Mucosa of descending colon (tissue), 3 donors: ENCODE measurements around the gene C11orf98. TPM values are rescaled to one million over a fixed set of nuclear protein-coding genes. Genes with fewer than 3 reads are reported as not detected.

ENCODE experiments used
- ATAC-seq: fragments of 200-7000 bp; cut with Tn5 transposase; one replicate; pipeline ENCODE4 v1.9.1; 2020; ENCODE audit warnings: mild to moderate bottlenecking, moderate library complexity
- DNase-seq, 3 donors: peaks; one replicate each; pipeline ENCODE4 v3.0.0-alpha.2; 2020
- H3K36me3 ChIP-seq: fragments of 200-600 bp; one replicate; pipeline ENCODE4 v1.8.0; 2021; ENCODE audit warnings: low read depth, mild to moderate bottlenecking
- H3K4me1 ChIP-seq: fragments of 200-600 bp; one replicate; pipeline ENCODE4 v1.8.0; 2021; ENCODE audit warnings: low read depth, mild to moderate bottlenecking
- H3K4me3 ChIP-seq: fragments of 200-600 bp; one replicate; pipeline ENCODE4 v1.8.0; 2021; ENCODE audit warnings: mild to moderate bottlenecking
- H3K9me3 ChIP-seq: fragments of 200-600 bp; one replicate; pipeline ENCODE4 v1.8.0; 2021; ENCODE audit warnings: mild to moderate bottlenecking
- intact Hi-C, 2 donors: fragments of 100-400 bp; cut with DNase I in 1 of 2; cut with micrococcal nuclease in 1 of 2; formaldehyde crosslinking; loops; one replicate each; pipeline versions ENCODE4 v1.11.0 to v1.11.1; 2022; cut with DNase I, micrococcal nuclease
- total RNA-seq, 3 donors: library from RNA; stranded (reverse); fragmentation: NEBNext Ultra II Directional in 2 of 3; extraction: Animal tissue kit (Norgen Biotek cat#: 25700) in 2 of 3; gene quantifications; one replicate each; pipeline versions ENCODE4 v1.2.1 to v1.2.4, GENCODE V29; 2021 to 2023
- TF ChIP-seq, protein P1 (sequence below): fragments of 200-600 bp; IDR thresholded peaks from one replicate; pipeline ENCODE4 v1.8.0; 2022; ENCODE audit warnings: antibody characterized with exemption, mild to moderate bottlenecking
- donor health status: DM: no; HTN: no; CAD: no; lungs with moderate emphysema.
- donor health status: DM: no; HTN: no; CAD: no.
- donor health status: DM: no; HTN: yes; CAD: no.

The C11orf98 gene
- total RNA-seq, 3 donors from 2014 or later: 39.7 to 54.2 (median 53.1) TPM

DNA sequence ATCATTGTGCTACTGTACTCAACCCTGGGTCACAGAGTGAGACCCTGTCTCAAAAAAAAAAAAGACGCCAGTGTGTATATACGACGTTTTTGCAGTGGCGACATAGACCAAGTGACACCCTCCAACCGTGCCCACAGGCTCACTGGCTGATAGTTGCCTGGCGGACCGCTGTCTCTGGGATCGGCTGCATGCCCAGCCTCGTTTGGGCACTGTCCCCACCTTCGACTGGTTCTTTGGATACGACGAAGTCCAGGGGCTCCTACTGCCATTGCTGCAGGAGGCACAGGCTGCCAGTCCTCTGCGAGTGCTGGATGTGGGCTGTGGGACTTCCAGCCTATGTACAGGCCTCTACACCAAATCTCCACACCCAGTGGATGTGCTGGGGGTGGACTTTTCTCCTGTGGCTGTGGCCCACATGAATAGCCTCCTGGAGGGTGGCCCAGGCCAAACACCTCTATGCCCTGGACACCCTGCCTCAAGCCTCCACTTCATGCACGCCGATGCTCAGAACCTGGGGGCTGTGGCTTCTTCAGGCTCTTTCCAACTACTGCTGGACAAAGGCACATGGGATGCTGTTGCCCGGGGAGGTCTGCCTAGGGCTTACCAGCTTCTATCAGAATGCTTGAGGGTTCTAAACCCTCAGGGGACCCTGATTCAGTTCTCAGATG lies 1.4 kb upstream of the C11orf98 start:
- ATAC-seq (no peak), DNase-seq (no peak)
- TF ChIP-seq, protein P1, sequence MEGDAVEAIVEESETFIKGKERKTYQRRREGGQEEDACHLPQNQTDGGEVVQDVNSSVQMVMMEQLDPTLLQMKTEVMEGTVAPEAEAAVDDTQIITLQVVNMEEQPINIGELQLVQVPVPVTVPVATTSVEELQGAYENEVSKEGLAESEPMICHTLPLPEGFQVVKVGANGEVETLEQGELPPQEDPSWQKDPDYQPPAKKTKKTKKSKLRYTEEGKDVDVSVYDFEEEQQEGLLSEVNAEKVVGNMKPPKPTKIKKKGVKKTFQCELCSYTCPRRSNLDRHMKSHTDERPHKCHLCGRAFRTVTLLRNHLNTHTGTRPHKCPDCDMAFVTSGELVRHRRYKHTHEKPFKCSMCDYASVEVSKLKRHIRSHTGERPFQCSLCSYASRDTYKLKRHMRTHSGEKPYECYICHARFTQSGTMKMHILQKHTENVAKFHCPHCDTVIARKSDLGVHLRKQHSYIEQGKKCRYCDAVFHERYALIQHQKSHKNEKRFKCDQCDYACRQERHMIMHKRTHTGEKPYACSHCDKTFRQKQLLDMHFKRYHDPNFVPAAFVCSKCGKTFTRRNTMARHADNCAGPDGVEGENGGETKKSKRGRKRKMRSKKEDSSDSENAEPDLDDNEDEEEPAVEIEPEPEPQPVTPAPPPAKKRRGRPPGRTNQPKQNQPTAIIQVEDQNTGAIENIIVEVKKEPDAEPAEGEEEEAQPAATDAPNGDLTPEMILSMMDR: no peak
- no peaks in the 10 kb centered on the region for H3K36me3 ChIP-seq
- peak overlapping the region; percentile 56 for H3K4me3 ChIP-seq
- intact Hi-C loops: no loop called here
- peaks cover 35% of the 10 kb centered on the region for H3K4me1 ChIP-seq
- H3K9me3 ChIP-seq: no peaks in the 10 kb centered on the region

DNA sequence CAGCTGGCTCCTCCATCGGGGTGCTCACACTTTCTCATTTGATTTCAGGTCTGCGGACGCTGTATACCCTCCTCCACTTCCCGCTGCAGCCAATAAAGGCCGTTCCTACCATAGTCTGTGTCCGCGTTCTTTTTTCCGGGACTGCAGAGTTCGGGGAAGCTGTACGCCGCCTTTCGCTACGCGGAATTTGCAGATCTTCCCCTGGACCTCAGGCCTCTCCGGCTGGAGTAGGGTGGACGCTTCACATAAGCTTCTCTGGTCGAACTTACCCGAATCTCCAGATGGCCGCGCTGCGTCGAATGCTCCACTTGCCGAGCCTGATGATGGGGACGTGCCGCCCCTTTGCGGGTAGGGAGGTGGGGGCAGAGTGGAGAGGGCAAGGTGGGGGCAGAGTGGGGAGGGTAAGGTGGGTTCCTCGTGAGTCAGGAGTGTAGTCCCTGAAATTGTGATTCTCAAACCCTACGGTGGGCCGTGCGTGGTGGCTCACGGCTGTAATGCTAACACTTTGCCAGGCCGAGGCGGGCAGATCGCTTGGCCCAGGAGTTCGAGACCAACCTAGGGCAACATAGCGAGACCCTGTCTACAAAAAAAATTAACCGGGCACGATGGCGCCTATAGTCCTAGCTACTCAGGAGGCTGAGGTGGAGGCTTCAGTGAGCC lies 719 bp upstream of the C11orf98 start:
- peak; percentile 63 to 81 (median 74) for DNase-seq
- Histone ChIP-seq H3K9me3 (no peaks in the 10 kb centered on the region), H3K4me3 (peak overlapping the region; percentile 56), H3K36me3 (no peaks in the 10 kb centered on the region), H3K4me1 (peaks cover 32% of the 10 kb centered on the region)
- ATAC-seq: peak; percentile 53
- TF ChIP-seq, protein P1: no peak
- intact Hi-C loops: no loop called here

DNA sequence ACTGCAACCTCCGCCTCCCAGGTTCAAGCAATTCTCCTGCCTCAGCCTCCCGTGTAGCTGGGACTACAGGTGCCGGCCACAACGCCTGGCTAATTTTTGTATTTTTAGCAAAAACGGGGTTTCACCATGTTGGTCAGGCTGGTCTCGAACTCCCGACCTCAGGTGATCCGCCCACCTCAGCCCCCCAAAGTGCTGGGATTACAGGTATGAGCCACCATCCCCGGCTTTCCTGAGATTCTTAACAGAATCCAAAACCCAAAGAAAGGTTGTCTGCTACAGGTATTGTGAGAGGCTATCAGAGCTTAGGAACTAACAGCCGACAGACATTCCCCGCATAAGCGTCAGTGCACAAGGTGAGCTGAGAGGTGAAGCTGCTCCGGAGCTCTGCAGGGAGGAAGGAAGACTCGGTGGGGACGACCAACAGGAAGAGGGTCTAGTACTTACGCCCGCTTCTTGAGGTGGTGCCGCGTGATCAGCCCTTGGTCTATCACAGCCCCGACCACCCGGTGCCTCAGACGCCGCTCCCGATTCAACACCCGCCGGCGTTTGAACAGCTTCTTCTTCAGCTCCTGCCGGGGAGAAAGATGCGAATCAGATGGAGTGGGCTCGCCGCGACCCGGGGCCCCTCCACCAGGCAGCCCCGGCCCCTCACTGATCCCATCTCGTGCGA lies 470 bp downstream of the C11orf98 start:
- Histone ChIP-seq H3K9me3 (no peaks in the 10 kb centered on the region), H3K4me3 (peak overlapping the region; percentile 56), H3K36me3 (no peaks in the 10 kb centered on the region), H3K4me1 (peaks cover 23% of the 10 kb centered on the region)
- intact Hi-C loops: no loop called here
- TF ChIP-seq, protein P1: no peak
- DNase-seq (peak in 2 of 3 donors; percentile 57 to 79), ATAC-seq (peak; percentile 69)

DNA sequence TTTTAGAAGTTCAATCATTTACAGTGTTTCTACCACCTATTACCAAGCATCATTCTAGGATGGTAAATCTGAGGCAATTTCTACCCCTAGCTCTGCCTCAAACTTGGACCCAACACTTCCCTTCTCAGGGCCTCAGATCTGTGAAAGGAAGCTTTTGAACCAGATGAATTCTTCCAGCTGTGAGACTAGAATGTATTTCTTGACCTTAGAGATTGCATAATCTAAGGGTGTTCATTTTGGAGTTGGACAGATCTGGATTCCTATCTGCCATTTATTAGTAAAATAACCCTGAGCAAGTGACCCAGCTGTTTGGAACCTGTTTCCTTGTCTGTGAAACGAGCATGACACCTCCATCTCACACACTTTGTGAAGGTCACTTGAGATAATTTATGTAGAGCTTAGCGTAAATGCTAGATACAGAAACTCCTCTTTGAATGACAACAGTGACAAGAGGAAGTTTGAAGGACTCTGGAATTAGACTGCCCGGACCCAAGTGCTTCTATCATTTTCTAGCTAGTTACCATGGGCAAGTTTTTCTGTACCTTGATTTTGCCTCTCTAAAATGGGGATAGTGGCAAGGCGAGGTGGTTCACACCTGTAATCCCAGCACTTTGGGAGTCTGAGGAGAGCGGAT lies 8.1 kb downstream of the C11orf98 start:
- DNase-seq: no peak
- peaks cover 6% of the 10 kb centered on the region for H3K4me1 ChIP-seq
- H3K9me3 ChIP-seq: no peaks in the 10 kb centered on the region
- no peak for ATAC-seq
- H3K36me3 ChIP-seq: no peaks in the 10 kb centered on the region
- TF ChIP-seq, protein P1: no peak
- intact Hi-C loops: no loop called here
- H3K4me3 ChIP-seq: no peak overlapping the region

DNA sequence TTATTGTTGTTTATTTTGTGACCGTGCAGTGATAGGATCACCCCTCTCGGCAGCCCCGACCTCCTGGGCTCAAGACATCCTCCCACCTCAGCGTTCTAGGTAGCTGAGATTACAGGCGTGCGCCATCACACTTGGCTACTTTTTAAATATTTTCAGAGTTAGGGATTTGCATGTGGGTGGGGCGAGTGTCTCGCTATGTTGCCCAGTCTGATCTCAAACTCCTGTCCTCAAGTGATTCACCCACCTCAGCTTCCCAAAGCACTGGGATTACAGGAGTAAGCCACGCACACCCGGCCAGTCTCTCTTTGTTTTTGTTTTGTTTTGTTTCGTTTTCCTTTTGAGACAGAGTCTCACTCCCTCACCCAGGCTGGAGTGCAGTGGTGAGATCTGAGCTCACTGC lies 10.7 kb downstream of the C11orf98 start:
- Histone ChIP-seq H3K4me1 (peaks cover 12% of the 10 kb centered on the region), H3K36me3 (no peaks in the 10 kb centered on the region), H3K9me3 (no peaks in the 10 kb centered on the region), H3K4me3 (no peak overlapping the region)
- no peak for ATAC-seq
- intact Hi-C loops: no loop called here
- DNase-seq: peak in 1 of 3 donors; percentile 27
- TF ChIP-seq, protein P1: no peak
